PC-9 (cell line): Measurements from ENCODE around the gene TUBB. TPM values are rescaled to one million over a fixed set of nuclear protein-coding genes. Genes with fewer than 3 reads are reported as not detected.

Experiments used
- BruUV-seq: library from RNA; stranded (reverse); fragments of 400-500 nt; replicated peaks from 2 replicates; lab custom pipeline; 2021; lab: Mats Ljungman, UMichigan
- CTCF ChIA-PET: fragments of 300-600 bp; sonication (Branson Sonifier 250); formaldehyde crosslinking; loops from one replicate; lab custom pipeline; 2022; ENCODE audit warnings: antibody characterized with exemption; lab: Charles Lee
- POLR2A ChIA-PET: fragments of 300-600 bp; sonication (Branson Sonifier 250); formaldehyde crosslinking; loops from one replicate; lab custom pipeline; 2022; ENCODE audit warnings: antibody characterized with exemption; ENCODE audit not compliant: unreplicated experiment; lab: Charles Lee
- DNase-seq, 2 experiments: peaks; one replicate each; pipeline versions ENCODE4 v3.0.0 to v3.0.0-alpha.2; 2015 to 2022; ENCODE audit warnings: mixed read lengths in 1 of 2
- H2AFZ ChIP-seq: fragments of 200-600 bp; sonication (generic); 2 replicates; pipeline ENCODE4 v1.8.1; 2017; ENCODE audit warnings: antibody characterized with exemption
- H3F3A ChIP-seq: fragments of 200-600 bp; sonication (generic); 2 replicates; pipeline ENCODE4 v1.8.1; 2017; ENCODE audit warnings: antibody characterized with exemption, mild to moderate bottlenecking, low read depth; ENCODE audit not compliant: insufficient read depth
- H3K27ac ChIP-seq: fragments of 200-600 bp; sonication (generic); 2 replicates; pipeline ENCODE4 v1.6.1; 2016; ENCODE audit warnings: mixed run types
- H3K27me3 ChIP-seq: fragments of 200-600 bp; sonication (generic); 2 replicates; pipeline ENCODE4 v1.6.1; 2016; ENCODE audit warnings: low read depth, mixed run types; ENCODE audit not compliant: insufficient read depth
- H3K36me3 ChIP-seq: fragments of 200-600 bp; sonication (generic); 2 replicates; pipeline ENCODE4 v1.6.1; 2016; ENCODE audit warnings: low read depth, mixed run types
- H3K4me1 ChIP-seq: fragments of 200-600 bp; sonication (generic); replicated peaks from 2 replicates; pipeline ENCODE4 v1.6.1; 2016; ENCODE audit warnings: mixed run types; ENCODE audit not compliant: insufficient read depth
- H3K4me2 ChIP-seq: fragments of 200-600 bp; sonication (generic); 2 replicates; pipeline ENCODE4 v1.6.1; 2017; ENCODE audit warnings: mixed run types
- H3K4me3 ChIP-seq: fragments of 200-600 bp; sonication (generic); 2 replicates; pipeline ENCODE4 v1.6.1; 2016; ENCODE audit warnings: mixed run types
- H3K79me2 ChIP-seq: fragments of 200-600 bp; sonication (generic); 2 replicates; pipeline ENCODE4 v1.6.1; 2017; ENCODE audit warnings: low read depth, mixed run types
- H3K9me2 ChIP-seq: fragments of 200-600 bp; sonication (generic); 2 replicates; pipeline ENCODE4 v1.8.1; 2017; ENCODE audit warnings: mild to moderate bottlenecking; ENCODE audit not compliant: insufficient read depth
- H3K9me3 ChIP-seq: fragments of 200-600 bp; sonication (generic); 2 replicates; pipeline ENCODE4 v1.8.1; 2016; ENCODE audit warnings: low read depth; ENCODE audit not compliant: insufficient read depth
- H4K20me1 ChIP-seq: fragments of 200-600 bp; sonication (generic); 2 replicates; pipeline ENCODE4 v1.8.1; 2017; ENCODE audit not compliant: insufficient read depth
- CTCF ChIP-seq: fragments of 200-600 bp; sonication (generic); conservative IDR thresholded peaks from 2 replicates; pipeline ENCODE4 v1.6.1; 2017; ENCODE audit warnings: mixed run types, antibody characterized with exemption, mild to moderate bottlenecking, moderate library complexity
- EZH2 ChIP-seq: fragments of 200-600 bp; sonication (generic); IDR thresholded peaks from 2 replicates; pipeline ENCODE4 v1.8.0; 2017; ENCODE audit warnings: antibody characterized with exemption, low read depth
- intact Hi-C: fragments of 100-400 bp; cut with micrococcal nuclease; formaldehyde crosslinking; loops from one replicate; pipeline ENCODE4 v1.10.0; 2022; ENCODE audit not compliant: unreplicated experiment
- total RNA-seq: library from RNA; stranded (reverse); gene quantifications from 2 replicates; pipeline ENCODE4 v1.2.3, GENCODE V29; 2021

Gene TUBB
- total RNA-seq, 1 experiment from 2014 or later = 901 TPM

GRCh38 chr6:30688569-30688968, 31.6 kb upstream of the TUBB start:
- Histone ChIP-seq H3K9me3 (no peaks in the 10 kb centered on the region), H3K36me3 (no peaks in the 10 kb centered on the region), H2AFZ (no peak overlapping the region), H3K27ac (no peak overlapping the region), H3K4me3 (no peak overlapping the region; the same call in 1 of the 2 replicates), H3K4me2 (peak overlapping the region; percentile 93), H4K20me1 (no peaks in the 10 kb centered on the region), H3K79me2 (peaks cover 40% of the 10 kb centered on the region), H3K4me1 (peaks cover 44% of the 10 kb centered on the region), H3F3A (peaks cover 25% of the 10 kb centered on the region), H3K9me2 (no peaks in the 10 kb centered on the region), H3K27me3 (no peaks in the 10 kb centered on the region)
- ChIA-PET CTCF (interaction anchor here (0.7 kb wide), 1 partner anchor 28 kb away, joined by 3 read pairs; the partner anchor contains the start of gene MDC1), POLR2A (no interaction called here)
- DNase-seq = no peak
- TF ChIP-seq EZH2 (no peak), CTCF (no peak)
- BruUV-seq = no TSS peak
- intact Hi-C loops = no loop called here

GRCh38 chr6:30689022-30689865, 30.9 kb upstream of the TUBB start:
- ChIA-PET CTCF (interaction anchor here (0.7 kb wide), 1 partner anchor 27 kb away, joined by 3 read pairs; the partner anchor contains the start of gene MDC1), POLR2A (no interaction called here)
- H3K27ac ChIP-seq = no peak overlapping the region
- no peaks in the 10 kb centered on the region for H3K27me3 ChIP-seq
- DNase-seq = no peak
- H3K9me2 ChIP-seq = no peaks in the 10 kb centered on the region
- TF ChIP-seq CTCF = no peak
- no peak for TF ChIP-seq EZH2
- peaks cover 41% of the 10 kb centered on the region for H3K4me1 ChIP-seq
- 0 out of 2 replicates have a peak overlapping the region, but pooled peaks have one; percentile 93 for H3K4me2 ChIP-seq
- no TSS peak for BruUV-seq
- H3F3A ChIP-seq = peaks cover 18% of the 10 kb centered on the region; the same call in 1 of the 2 replicates
- no peaks in the 10 kb centered on the region for H4K20me1 ChIP-seq
- no peaks in the 10 kb centered on the region for H3K36me3 ChIP-seq
- no peaks in the 10 kb centered on the region for H3K9me3 ChIP-seq
- no peak overlapping the region for H3K4me3 ChIP-seq
- no peak overlapping the region for H2AFZ ChIP-seq
- intact Hi-C loops = no loop called here
- H3K79me2 ChIP-seq = peaks cover 33% of the 10 kb centered on the region

- Histone ChIP-seq H3K27me3 (no peaks in the 10 kb centered on the region), H3K4me2 (peak overlapping the region; percentile 84), H2AFZ (no peak overlapping the region), H3K79me2 (peaks cover 26% of the 10 kb centered on the region), H3K9me2 (no peaks in the 10 kb centered on the region), H3K36me3 (no peaks in the 10 kb centered on the region), H3K27ac (no peak overlapping the region), H4K20me1 (no peaks in the 10 kb centered on the region), H3K4me3 (peak overlapping the region; percentile 87), H3K9me3 (no peaks in the 10 kb centered on the region), H3K4me1 (peaks cover 43% of the 10 kb centered on the region), H3F3A (peaks cover 17% of the 10 kb centered on the region; the same call in 1 of the 2 replicates)
- TF ChIP-seq CTCF = no peak
- no peak for TF ChIP-seq EZH2
- ChIA-PET POLR2A (interaction anchor here (1.1 kb wide), 1 partner anchor 27 kb away, joined by 4 read pairs; the partner anchor contains the start of gene MDC1), CTCF (interaction anchor here (0.5 kb wide), 1 partner anchor 448 kb away, joined by 10 read pairs; no protein-coding TSS in a partner anchor)
- intact Hi-C loops = no loop called here
- no TSS peak for BruUV-seq
- no peak for DNase-seq
Measured at GRCh38 chr6:30689985-30690384, 30.2 kb upstream of the TUBB start.
